NCI-H1105 treated with DMSO at 0.1 percent for 48 hours (cell line): ENCODE measurements around the gene PRIMA1.

Experiments
- DNase-seq: peaks from one replicate; lab custom pipeline; 2025; lab: John Stamatoyannopoulos, UW

PRIMA1 gene

DNA sequence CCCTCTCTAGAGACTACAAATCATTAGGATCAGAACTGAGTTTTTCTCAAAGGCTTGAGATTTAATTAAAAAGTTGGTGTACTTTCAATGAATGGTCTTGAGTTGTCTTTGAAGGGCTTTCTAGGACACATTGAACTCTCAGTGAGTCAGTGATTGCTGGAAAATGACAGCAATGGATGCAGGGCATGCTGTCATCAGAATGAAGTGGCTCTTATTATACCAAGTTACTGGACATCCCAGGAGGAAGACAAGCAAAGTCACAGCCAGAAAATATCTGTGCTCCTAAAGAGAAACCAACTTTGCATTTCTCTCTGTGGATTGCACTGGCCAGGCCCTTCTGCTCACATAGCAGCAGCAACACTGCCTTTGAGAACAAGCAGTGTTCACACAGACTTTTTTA, 112.6 kb downstream of the PRIMA1 start:
- DNase-seq, result no peak

DNA sequence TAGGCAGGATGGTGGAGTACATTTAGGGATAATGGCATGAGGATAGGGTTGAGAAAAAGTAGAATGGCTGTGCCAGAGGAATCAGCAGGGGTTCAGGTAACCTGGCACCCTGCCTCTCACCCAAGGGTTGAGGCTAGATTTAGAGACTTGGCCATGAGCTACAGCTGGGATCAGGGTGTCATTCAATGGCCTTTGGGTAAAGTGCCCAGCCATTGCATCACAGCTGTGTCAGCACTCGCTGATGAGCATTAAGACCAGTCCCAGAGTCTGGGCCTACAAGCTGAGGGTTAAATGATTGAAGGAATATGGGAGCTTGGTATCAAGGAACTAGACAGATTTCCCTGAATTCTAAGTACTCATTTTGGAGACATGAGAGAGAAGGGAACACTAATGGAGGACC, 113.9 kb downstream of the PRIMA1 start:
- no peak for DNase-seq

DNA sequence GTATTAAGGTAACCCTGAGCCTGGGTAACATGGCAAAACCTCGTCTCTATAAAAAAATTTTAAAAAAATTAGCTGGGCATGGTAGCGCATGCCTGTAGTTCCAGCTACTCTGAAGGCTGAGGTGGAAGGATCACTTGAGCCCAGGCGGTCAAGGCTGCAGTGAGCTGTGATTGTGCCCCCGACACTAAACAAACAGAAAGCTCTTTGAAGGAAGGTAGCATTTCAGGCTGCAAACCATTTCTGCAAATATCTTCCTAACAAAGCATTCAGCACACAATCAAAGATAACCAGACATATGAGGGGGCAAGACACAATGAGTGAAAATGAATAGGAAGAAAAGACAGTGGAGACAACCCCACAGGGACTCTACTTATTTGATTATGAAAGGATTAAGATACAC, 118.7 kb downstream of the PRIMA1 start:
- DNase-seq, result no peak
